H1 (cell line): ENCODE data around the gene DLK1. TPM values are rescaled to one million over a fixed set of nuclear protein-coding genes. Genes with fewer than 3 reads are reported as not detected.

Experiments used
- CTCF ChIA-PET: fragments of 300-600 bp; sonication (Branson Sonifier 250); formaldehyde crosslinking; loops from one replicate; lab custom pipeline; 2021; ENCODE audit not compliant: partially characterized antibody; lab: Charles Lee
- POLR2A ChIA-PET: fragments of 300-600 bp; sonication (Branson Sonifier 250); formaldehyde crosslinking; loops from one replicate; lab custom pipeline; 2021; ENCODE audit warnings: inconsistent platforms; ENCODE audit not compliant: partially characterized antibody; lab: Charles Lee
- DNase-seq, 2 experiments: peaks; one replicate each; pipeline versions ENCODE4 v3.0.0 to v3.0.0-alpha.2; 2010 to 2022; ENCODE audit warnings: low spot score in 2 of 2, low read depth in 1 of 2, mixed read lengths in 1 of 2
- FAIRE-seq: peaks from 2 replicates; lab custom pipeline; 2011; peaks lifted over from hg19 to GRCh38; lab: Jason Lieb, UNC
- H2AFZ ChIP-seq: 2 replicates; pipeline ENCODE4 v1.8.1; 2012; ENCODE audit warnings: low read length, inconsistent platforms
- H2AK5ac ChIP-seq: 2 replicates; pipeline ENCODE4 v1.6.1; 2013; ENCODE audit warnings: low read depth, low read length
- H2BK120ac ChIP-seq: replicated peaks from 2 replicates; pipeline ENCODE3; 2013; ENCODE audit warnings: low read depth, low read length, inconsistent platforms
- H2BK12ac ChIP-seq: 2 replicates; pipeline ENCODE4 v1.6.1; 2013; ENCODE audit warnings: low read depth, low read length
- H2BK15ac ChIP-seq: 2 replicates; pipeline ENCODE4 v1.6.1; 2013; ENCODE audit warnings: low read length
- H2BK20ac ChIP-seq: 2 replicates; pipeline ENCODE4 v1.6.1; 2013; ENCODE audit warnings: low read length
- H2BK5ac ChIP-seq: 2 replicates; pipeline ENCODE4 v1.6.1; 2013; ENCODE audit warnings: low read depth, low read length
- H3K14ac ChIP-seq: 2 replicates; pipeline ENCODE4 v1.6.1; 2013; ENCODE audit warnings: inconsistent platforms; ENCODE audit not compliant: insufficient read length
- H3K18ac ChIP-seq: 2 replicates; pipeline ENCODE4 v1.6.1; 2013; ENCODE audit warnings: low read length; ENCODE audit errors: extremely low read depth
- H3K23ac ChIP-seq: 2 replicates; pipeline ENCODE4 v1.6.1; 2013; ENCODE audit warnings: inconsistent platforms; ENCODE audit not compliant: insufficient read length
- H3K23me2 ChIP-seq: 2 replicates; pipeline ENCODE4 v1.6.1; 2013; ENCODE audit warnings: low read depth, low read length
- H3K27ac ChIP-seq: 2 replicates; pipeline ENCODE4 v1.6.1; 2011; ENCODE audit warnings: low read depth, low read length, inconsistent platforms
- H3K27me3 ChIP-seq, 4 experiments: replicated peaks in 1 of 4; 1 replicate in 1 of 4; 2 replicates in 3 of 4; pipeline versions ENCODE4 v1.6.1 to v1.8.1; 2011 to 2013; ENCODE audit warnings: low read length in 3 of 4, mild to moderate bottlenecking in 3 of 4, inconsistent platforms in 2 of 4, mixed read lengths in 2 of 4, moderate library complexity in 1 of 4; ENCODE audit not compliant: control insufficient read depth in 3 of 4, insufficient read depth in 3 of 4; ENCODE audit errors: extremely low read depth in 1 of 4
- H3K36me3 ChIP-seq, 4 experiments: 2 replicates each; pipeline versions ENCODE4 v1.6.1 to v1.8.1; 2011 to 2013; ENCODE audit warnings: mild to moderate bottlenecking in 4 of 4, low read length in 3 of 4, moderate library complexity in 2 of 4, control low read depth in 1 of 4, inconsistent platforms in 1 of 4; ENCODE audit not compliant: insufficient read depth in 4 of 4, control insufficient read depth in 2 of 4
- H3K4ac ChIP-seq: replicated peaks from 2 replicates; pipeline ENCODE3; 2013; ENCODE audit warnings: low read length, low read depth, mixed read lengths, inconsistent platforms; ENCODE audit not compliant: insufficient read length
- H3K4me1 ChIP-seq, 4 experiments: replicated peaks in 1 of 4; 1 replicate in 1 of 4; 2 replicates in 3 of 4; pipeline versions ENCODE4 v1.6.1 to v1.8.1; 2011 to 2013; ENCODE audit warnings: low read length in 3 of 4, inconsistent platforms in 2 of 4, mixed read lengths in 1 of 4; ENCODE audit not compliant: insufficient read depth in 4 of 4, control insufficient read depth in 3 of 4
- H3K4me2 ChIP-seq, 2 experiments: 2 replicates each; pipeline versions ENCODE4 v1.6.1 to v1.8.1; 2011 to 2013; ENCODE audit warnings: low read depth in 2 of 2, low read length in 2 of 2, control low read depth in 1 of 2, inconsistent platforms in 1 of 2, mild to moderate bottlenecking in 1 of 2; ENCODE audit not compliant: insufficient read depth in 1 of 2
- H3K4me3 ChIP-seq, 4 experiments: fragments of 200-600, 300-600 bp in 1 of 4; sonication (generic), shearing (Covaris generic), sonication (Bioruptor Twin) in 1 of 4; 2 replicates each; pipeline versions ENCODE4 v1.5.1 to v1.8.1; 2011 to 2016; ENCODE audit warnings: low read length in 4 of 4, low read depth in 3 of 4, control low read depth in 2 of 4, inconsistent platforms in 2 of 4, mild to moderate bottlenecking in 2 of 4, mixed read lengths in 1 of 4, moderate library complexity in 1 of 4; ENCODE audit not compliant: insufficient read depth in 2 of 4; ENCODE audit errors: extremely low read depth in 1 of 4
- H3K56ac ChIP-seq: replicated peaks from 2 replicates; pipeline ENCODE3; 2013; ENCODE audit warnings: low read depth, mild to moderate bottlenecking, mixed read lengths, low read length, inconsistent platforms; ENCODE audit not compliant: insufficient read length
- H3K79me1 ChIP-seq: 2 replicates; pipeline ENCODE4 v1.6.1; 2013; ENCODE audit warnings: low read depth, low read length, control low read depth
- H3K79me2 ChIP-seq, 2 experiments: 2 replicates each; pipeline versions ENCODE4 v1.6.1 to v1.8.1; 2012 to 2013; ENCODE audit warnings: low read length in 2 of 2, mild to moderate bottlenecking in 2 of 2, inconsistent platforms in 1 of 2; ENCODE audit not compliant: insufficient read depth in 2 of 2, control insufficient read depth in 1 of 2
- H3K9ac ChIP-seq, 4 experiments: replicated peaks in 1 of 4; 1 replicate in 1 of 4; 2 replicates in 3 of 4; pipeline versions ENCODE4 v1.6.1 to v1.8.1; 2011 to 2013; ENCODE audit warnings: low read depth in 3 of 4, low read length in 3 of 4, control low read depth in 2 of 4, mild to moderate bottlenecking in 2 of 4, moderate library complexity in 2 of 4, inconsistent platforms in 1 of 4; ENCODE audit errors: extremely low read depth in 1 of 4
- H3K9me3 ChIP-seq, 2 experiments: 2 replicates each; pipeline versions ENCODE4 v1.6.1 to v1.8.1; 2012 to 2013; ENCODE audit warnings: mild to moderate bottlenecking in 2 of 2, moderate library complexity in 2 of 2, control low read depth in 1 of 2, inconsistent platforms in 1 of 2, low read depth in 1 of 2, low read length in 1 of 2, mixed read lengths in 1 of 2; ENCODE audit not compliant: insufficient read depth in 2 of 2
- H4K20me1 ChIP-seq, 2 experiments: replicated peaks in 1 of 2; 2 replicates each; pipeline versions ENCODE3 to v1.8.1; 2011 to 2013; ENCODE audit warnings: inconsistent platforms in 2 of 2, low read length in 2 of 2, mild to moderate bottlenecking in 1 of 2; ENCODE audit not compliant: insufficient read depth in 2 of 2, control insufficient read depth in 1 of 2
- H4K5ac ChIP-seq: 2 replicates; pipeline ENCODE4 v1.6.1; 2013; ENCODE audit warnings: low read length, low read depth, mixed read lengths, inconsistent platforms; ENCODE audit not compliant: insufficient read length
- H4K8ac ChIP-seq: 2 replicates; pipeline ENCODE4 v1.8.0; 2013; ENCODE audit warnings: mild to moderate bottlenecking, moderate library complexity, low read length, inconsistent platforms; ENCODE audit not compliant: insufficient read depth; ENCODE audit errors: extremely low read depth
- H4K91ac ChIP-seq: replicated peaks from 2 replicates; pipeline ENCODE3; 2013; ENCODE audit warnings: low read length, mixed read lengths, inconsistent platforms; ENCODE audit not compliant: insufficient read length
- BACH1 ChIP-seq: IDR thresholded peaks from 2 replicates; pipeline ENCODE4 v1.6.1; 2012; ENCODE audit warnings: low read length, improper control_type of control experiment
- CHD1 ChIP-seq: IDR thresholded peaks from 2 replicates; pipeline ENCODE4 v1.6.1; 2012; ENCODE audit warnings: low read depth, low read length, improper control_type of control experiment
- GTF2F1 ChIP-seq: IDR thresholded peaks from 2 replicates; pipeline ENCODE4 v1.6.1; 2012; ENCODE audit warnings: low read depth, low read length, improper control_type of control experiment, borderline replicate concordance
- KDM4A ChIP-seq: IDR thresholded peaks from one replicate; pipeline ENCODE4 v1.7.1; 2012; ENCODE audit warnings: low read depth, mild to moderate bottlenecking, moderate library complexity, low read length, inconsistent platforms; ENCODE audit not compliant: severe bottlenecking
- POLR2AphosphoS5 ChIP-seq: IDR thresholded peaks from 2 replicates; pipeline ENCODE4 v1.6.1; 2011; ENCODE audit warnings: low read depth, low read length
- SIRT6 ChIP-seq: IDR thresholded peaks from one replicate; pipeline ENCODE4 v1.7.1; 2012; ENCODE audit warnings: low read length, inconsistent platforms
- USF2 ChIP-seq: IDR thresholded peaks from 2 replicates; pipeline ENCODE4 v1.6.1; 2011; ENCODE audit warnings: low read length, improper control_type of control experiment
- YY1 ChIP-seq: IDR thresholded peaks from 2 replicates; pipeline ENCODE4 v1.6.1; 2011; ENCODE audit warnings: low read depth, mild to moderate bottlenecking, low read length
- WGBS, 2 experiments: shearing (Covaris generic) in 1 of 2; methylation state at CpG; one replicate each; pipeline versions ENCODE4 v1.1.6 to v1.1.7; 2013 to 2015; ENCODE audit warnings: low lambda C conversion rate in 2 of 2, mixed read lengths in 2 of 2, inconsistent platforms in 1 of 2, low coverage in 1 of 2, missing lambda C conversion rate in 1 of 2; ENCODE audit not compliant: insufficient replicate concordance in 2 of 2, insufficient coverage in 1 of 2, insufficient read length in 1 of 2; ENCODE audit errors: extremely low coverage in 1 of 2, missing lambda C conversion rate in 1 of 2; 5-methylcytosine and 5-hydroxymethylcytosine counted together
- polyA plus RNA-seq, 7 experiments: library from polyadenylated mRNA; depleted of rRNA in 3 of 7; stranded (reverse) in 5 of 7; unstranded in 2 of 7; fragments of >200 nt in 5 of 7; fragments of 200-250 nt in 2 of 7; gene quantifications; 1 replicate in 5 of 7; 2 replicates in 1 of 7; 4 replicates in 1 of 7; pipeline versions ENCODE4 v1.2.1 to v1.2.3, GENCODE V29; 2011 to 2013; ENCODE audit warnings: missing spikeins in 2 of 7, mixed read lengths in 2 of 7
- total RNA-seq: library from RNA; stranded (reverse); fragmentation: NEBNext Ultra II Directional; extraction: Animal tissue kit (Norgen Biotek cat#: 25700); gene quantifications from 2 replicates; pipeline ENCODE4 v1.2.1, GENCODE V29; 2021

DLK1 gene
- total and polyA plus RNA-seq, 2 of the 8 experiments (the other 6 are each of a cell fraction or from before 2014, with no cell fraction given) = 1.3 to 2.4 TPM

GRCh38 chr14:100690672-100691071 lies 36.0 kb upstream of the DLK1 start:
- no peaks in the 10 kb centered on the region; the same call in 1 of the 2 replicates for H3K79me1 ChIP-seq
- H3K9ac ChIP-seq = no peak overlapping the region
- H3K79me2 ChIP-seq = no peaks in the 10 kb centered on the region
- H2AFZ ChIP-seq = no peak overlapping the region
- H3K36me3 ChIP-seq = no peaks in the 10 kb centered on the region
- H2BK5ac ChIP-seq = no peak overlapping the region; the same call in 1 of the 2 replicates
- no peak overlapping the region for H2BK120ac ChIP-seq
- no peak overlapping the region for H3K4me3 ChIP-seq
- no peak overlapping the region for H2BK20ac ChIP-seq
- H4K8ac ChIP-seq = no peak overlapping the region
- DNase-seq = no peak
- H3K4ac ChIP-seq = no peak overlapping the region
- H3K23me2 ChIP-seq = no peaks in the 10 kb centered on the region
- POLR2A ChIA-PET = interaction anchor here (1.3 kb wide), 1 partner anchor 10 kb away, joined by 3 read pairs; no protein-coding TSS in a partner anchor
- no peak overlapping the region for H4K91ac ChIP-seq
- no peak overlapping the region for H2BK12ac ChIP-seq
- no peak overlapping the region for H3K23ac ChIP-seq
- H3K9me3 ChIP-seq = no peaks in the 10 kb centered on the region
- H3K14ac ChIP-seq = no peak overlapping the region
- no peak overlapping the region for H3K18ac ChIP-seq
- no peaks in the 10 kb centered on the region for H4K20me1 ChIP-seq
- CTCF ChIA-PET = interaction anchor here (0.6 to 1.0 kb wide), 2 partner anchors 14 to 163 kb away, joined by 3 read pairs; no protein-coding TSS in a partner anchor
- no peak overlapping the region for H3K56ac ChIP-seq
- no peak for FAIRE-seq
- peaks cover 0 to 6% (median 0%) of the 10 kb centered on the region in 4 experiments; a peak in 1 of 7 replicates for H3K27me3 ChIP-seq
- 91% methylated on average over 4 of the region's 5 CpGs; no CpG with 5 or more reads in 1 of the 2 experiments for WGBS, 2 experiments
- no peak overlapping the region for H3K4me2 ChIP-seq
- no peak overlapping the region for H2BK15ac ChIP-seq
- no peak overlapping the region for H2AK5ac ChIP-seq
- H3K4me1 ChIP-seq = peaks cover 0 to 14% (median 1%) of the 10 kb centered on the region in 4 experiments; a peak in 3 of 7 replicates
- no peak overlapping the region for H3K27ac ChIP-seq
- H4K5ac ChIP-seq = no peak overlapping the region
- TF ChIP-seq KDM4A (no peak), CHD1 (no peak), GTF2F1 (no peak), BACH1 (no peak), YY1 (no peak), POLR2AphosphoS5 (no peak), SIRT6 (no peak), USF2 (no peak)
